Loucy (cell line): Measurements from ENCODE around the gene GNPTG.

ENCODE experiments used
- H2AFZ ChIP-seq: fragments of 200-600 bp; sonication (generic); 2 replicates; pipeline ENCODE4 v1.6.0; 2016; ENCODE audit warnings: antibody characterized with exemption, mild to moderate bottlenecking, low read length, moderate library complexity
- H3F3A ChIP-seq: fragments of 200-600 bp; 2 replicates; pipeline ENCODE4 v1.6.0; 2016; ENCODE audit warnings: antibody characterized with exemption, low read depth, mild to moderate bottlenecking
- H3K27me3 ChIP-seq: fragments of 200-600 bp; sonication (generic); 2 replicates; pipeline ENCODE4 v1.6.1; 2014; ENCODE audit warnings: low read length, mild to moderate bottlenecking; ENCODE audit not compliant: insufficient read depth, poor library complexity, severe bottlenecking
- H3K36me3 ChIP-seq: fragments of 200-600 bp; sonication (generic); 2 replicates; pipeline ENCODE4 v1.6.1; 2016; ENCODE audit warnings: low read length; ENCODE audit not compliant: insufficient read depth
- H3K4me1 ChIP-seq: fragments of 200-600 bp; sonication (generic); 2 replicates; pipeline ENCODE4 v1.5.1; 2014; ENCODE audit warnings: low read length, mild to moderate bottlenecking; ENCODE audit not compliant: insufficient read depth, poor library complexity, severe bottlenecking
- H3K4me2 ChIP-seq: fragments of 200-600 bp; sonication (generic); 2 replicates; pipeline ENCODE4 v1.6.0; 2014; ENCODE audit warnings: antibody characterized with exemption, low read length, low read depth, mild to moderate bottlenecking; ENCODE audit not compliant: poor library complexity, severe bottlenecking
- H3K4me3 ChIP-seq: fragments of 200-600 bp; sonication (generic); 2 replicates; pipeline ENCODE4 v1.5.1; 2014; ENCODE audit warnings: low read length, mild to moderate bottlenecking, mixed read lengths; ENCODE audit not compliant: poor library complexity, severe bottlenecking
- H3K79me2 ChIP-seq: fragments of 200-600 bp; sonication (generic); 2 replicates; pipeline ENCODE4 v1.6.1; 2014; ENCODE audit warnings: low read length; ENCODE audit not compliant: insufficient read depth
- H3K9ac ChIP-seq: fragments of 200-600 bp; sonication (generic); 2 replicates; pipeline ENCODE4 v1.6.0; 2014; ENCODE audit warnings: mild to moderate bottlenecking, low read depth, low read length, moderate library complexity; ENCODE audit not compliant: poor library complexity, severe bottlenecking
- H3K9me2 ChIP-seq: fragments of 200-600 bp; sonication (generic); replicated peaks from 2 replicates; pipeline ENCODE4 v1.6.1; 2016; ENCODE audit warnings: low read depth, low read length, mixed read lengths
- H3K9me3 ChIP-seq: fragments of 200-600 bp; sonication (generic); 2 replicates; pipeline ENCODE4 v1.6.1; 2014; ENCODE audit warnings: mild to moderate bottlenecking, antibody characterized with exemption, low read length, low read depth; ENCODE audit not compliant: insufficient read depth
- H4K20me1 ChIP-seq: fragments of 200-600 bp; sonication (generic); 2 replicates; pipeline ENCODE4 v1.6.0; 2014; ENCODE audit warnings: antibody characterized with exemption, low read length, mild to moderate bottlenecking; ENCODE audit not compliant: insufficient read depth, poor library complexity, severe bottlenecking
- EZH2phosphoT487 ChIP-seq: fragments of 200-600 bp; IDR thresholded peaks from 2 replicates; pipeline ENCODE4 v1.6.1; 2018; ENCODE audit warnings: antibody characterized with exemption, mild to moderate bottlenecking, moderate library complexity, borderline replicate concordance
- TF ChIP-seq, protein P1 (sequence below): fragments of 200-600 bp; sonication (generic); conservative IDR thresholded peaks from 2 replicates; pipeline ENCODE4 v1.5.1; 2014; ENCODE audit warnings: mild to moderate bottlenecking, antibody characterized with exemption, low read length

Gene GNPTG

DNA sequence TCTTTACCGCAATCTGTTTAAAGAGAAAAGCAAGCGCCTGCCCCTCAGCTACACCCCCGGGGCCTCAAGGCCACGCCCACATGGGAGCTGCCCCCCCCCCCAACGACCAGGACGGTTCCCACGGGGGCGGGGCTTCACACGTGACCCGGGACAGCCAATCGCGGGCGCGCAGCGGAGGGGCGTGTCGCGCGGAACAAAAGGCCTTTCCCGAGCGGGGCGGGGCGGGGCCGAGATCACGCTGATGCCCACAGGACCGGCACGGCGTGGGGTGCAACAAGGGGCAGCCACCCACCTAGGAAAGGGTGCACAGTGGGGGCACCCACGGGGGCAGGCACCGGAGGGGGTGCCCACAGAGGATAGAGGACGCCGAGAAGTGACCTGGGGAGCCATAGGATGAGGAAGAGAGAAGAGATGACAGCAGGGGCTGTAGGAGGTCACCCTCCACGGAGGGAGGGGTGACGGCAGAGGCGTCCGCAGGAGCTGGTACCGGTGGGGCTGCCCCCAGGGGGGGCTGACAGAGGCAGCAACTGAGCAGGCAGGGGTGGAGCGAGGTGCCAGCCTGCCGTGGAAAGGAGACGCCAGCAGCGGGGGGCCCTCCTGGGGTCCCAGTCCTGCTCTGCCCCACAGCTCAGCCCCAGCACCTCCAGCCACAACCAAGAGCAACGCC, 56.6 kb downstream of the GNPTG start:
- Histone ChIP-seq H2AFZ (peak overlapping the region; percentile 78; the same call in 1 of the 2 replicates), H3K4me1 (no peaks in the 10 kb centered on the region), H3K27me3 (no peaks in the 10 kb centered on the region), H3K9ac (peak overlapping the region; percentile 52), H3K79me2 (peaks cover 3% of the 10 kb centered on the region; the same call in 1 of the 2 replicates), H3K4me2 (peak overlapping the region; percentile 70), H3K4me3 (peak overlapping the region; percentile 79), H3F3A (no peaks in the 10 kb centered on the region), H3K9me3 (no peaks in the 10 kb centered on the region), H4K20me1 (peaks cover 3% of the 10 kb centered on the region), H3K9me2 (no peaks in the 10 kb centered on the region), H3K36me3 (no peaks in the 10 kb centered on the region)
- no peak for TF ChIP-seq EZH2phosphoT487
- TF ChIP-seq, protein P1, sequence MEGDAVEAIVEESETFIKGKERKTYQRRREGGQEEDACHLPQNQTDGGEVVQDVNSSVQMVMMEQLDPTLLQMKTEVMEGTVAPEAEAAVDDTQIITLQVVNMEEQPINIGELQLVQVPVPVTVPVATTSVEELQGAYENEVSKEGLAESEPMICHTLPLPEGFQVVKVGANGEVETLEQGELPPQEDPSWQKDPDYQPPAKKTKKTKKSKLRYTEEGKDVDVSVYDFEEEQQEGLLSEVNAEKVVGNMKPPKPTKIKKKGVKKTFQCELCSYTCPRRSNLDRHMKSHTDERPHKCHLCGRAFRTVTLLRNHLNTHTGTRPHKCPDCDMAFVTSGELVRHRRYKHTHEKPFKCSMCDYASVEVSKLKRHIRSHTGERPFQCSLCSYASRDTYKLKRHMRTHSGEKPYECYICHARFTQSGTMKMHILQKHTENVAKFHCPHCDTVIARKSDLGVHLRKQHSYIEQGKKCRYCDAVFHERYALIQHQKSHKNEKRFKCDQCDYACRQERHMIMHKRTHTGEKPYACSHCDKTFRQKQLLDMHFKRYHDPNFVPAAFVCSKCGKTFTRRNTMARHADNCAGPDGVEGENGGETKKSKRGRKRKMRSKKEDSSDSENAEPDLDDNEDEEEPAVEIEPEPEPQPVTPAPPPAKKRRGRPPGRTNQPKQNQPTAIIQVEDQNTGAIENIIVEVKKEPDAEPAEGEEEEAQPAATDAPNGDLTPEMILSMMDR = no peak

DNA sequence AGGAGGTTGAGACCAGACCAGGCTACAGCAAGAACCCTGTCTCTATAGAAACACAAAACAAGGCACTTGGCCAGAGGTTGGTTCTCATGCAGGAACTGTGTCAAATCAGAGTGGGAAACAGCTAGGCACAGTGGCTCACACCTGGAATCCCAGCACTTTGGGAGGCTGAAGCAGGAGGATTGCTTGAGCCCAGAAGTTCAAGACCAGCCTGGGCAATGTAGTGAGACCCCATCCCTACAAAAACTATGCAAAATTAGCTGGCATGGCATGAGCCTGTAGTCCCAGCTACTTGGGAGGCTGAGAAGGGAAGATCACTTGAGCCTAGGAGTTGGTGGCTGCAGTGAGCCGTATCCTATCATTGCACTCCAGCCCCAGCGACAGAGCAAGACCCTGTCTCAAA, 61.1 kb downstream of the GNPTG start:
- peaks cover 3% of the 10 kb centered on the region; the same call in 1 of the 2 replicates for H3K79me2 ChIP-seq

More for the DNA sequence above, 61.1 kb downstream of the GNPTG start:
- Histone ChIP-seq H3K4me2 (no peak overlapping the region), H3K9me2 (no peaks in the 10 kb centered on the region), H2AFZ (no peak overlapping the region), H3K9ac (no peak overlapping the region), H3K36me3 (no peaks in the 10 kb centered on the region), H3K4me1 (no peaks in the 10 kb centered on the region), H3K27me3 (no peaks in the 10 kb centered on the region), H3K4me3 (no peak overlapping the region), H3F3A (no peaks in the 10 kb centered on the region), H3K9me3 (no peaks in the 10 kb centered on the region), H4K20me1 (peaks cover under 1% of the 10 kb centered on the region)
- TF ChIP-seq, protein P1 = no peak
- TF ChIP-seq EZH2phosphoT487 = no peak
